H7 (cell line): ENCODE results near the gene ADAMTS8. TPM values are rescaled to one million over a fixed set of nuclear protein-coding genes. Genes with fewer than 3 reads are reported as not detected.
"Not testable (repeated sequence)": the region's sequence is repeated elsewhere in the genome, so short reads cannot be mapped to it uniquely, and the experiment has no call there.

ENCODE experiments used
- DNase-seq: peaks from one replicate; pipeline ENCODE4 v3.0.0; 2012
- H3K27me3 ChIP-seq: 2 replicates; pipeline ENCODE4 v1.6.0; 2011; ENCODE audit warnings: mild to moderate bottlenecking, low read length; ENCODE audit not compliant: control insufficient read depth, insufficient read depth
- H3K36me3 ChIP-seq: replicated peaks from 2 replicates; pipeline ENCODE4 v1.5.1; 2011; ENCODE audit warnings: low read length; ENCODE audit not compliant: control insufficient read depth, insufficient read depth
- H3K4me3 ChIP-seq: 2 replicates; pipeline ENCODE4 v1.5.1; 2011; ENCODE audit warnings: low read depth, mild to moderate bottlenecking, control low read depth, low read length, moderate library complexity; ENCODE audit not compliant: insufficient read depth
- total RNA-seq: library from RNA; depleted of rRNA; stranded (reverse); fragments of >200 nt; shearing (Covaris generic); gene quantifications from 2 replicates; pipeline ENCODE4 v1.2.3, GENCODE V29; 2014

ADAMTS8 gene
- total RNA-seq, 1 experiment from 2014 or later, result 1.6 TPM

- H3K27me3 ChIP-seq, H3K36me3 ChIP-seq: not testable (repeated sequence)
Measured at GRCh38 chr11:130438401-130439159, 10.2 kb upstream of the ADAMTS8 start.

GRCh38 chr11:130437848-130438247, 9.4 kb upstream of the ADAMTS8 start:
- DNase-seq, result no peak
- Histone ChIP-seq H3K27me3 (no peaks in the 10 kb centered on the region), H3K36me3 (no peaks in the 10 kb centered on the region)

More at GRCh38 chr11:130438401-130439159, 10.2 kb upstream of the ADAMTS8 start:
- DNase-seq, H3K4me3 ChIP-seq: not testable (repeated sequence)

GRCh38 chr11:130436171-130436570, 7.8 kb upstream of the ADAMTS8 start:
- DNase-seq, result no peak
- Histone ChIP-seq H3K4me3 (no peak overlapping the region), H3K36me3 (no peaks in the 10 kb centered on the region), H3K27me3 (no peaks in the 10 kb centered on the region)

More at GRCh38 chr11:130437848-130438247, 9.4 kb upstream of the ADAMTS8 start:
- H3K4me3 ChIP-seq, result no peak overlapping the region

- no peak for DNase-seq
- H3K27me3 ChIP-seq, result no peaks in the 10 kb centered on the region
- no peak overlapping the region for H3K4me3 ChIP-seq
- H3K36me3 ChIP-seq, result no peaks in the 10 kb centered on the region
Measured at GRCh38 chr11:130435671-130436070, 7.3 kb upstream of the ADAMTS8 start.

- Histone ChIP-seq H3K4me3 (peak overlapping the region; percentile 44), H3K27me3 (peaks cover 9% of the 10 kb centered on the region), H3K36me3 (no peaks in the 10 kb centered on the region)
- peak; percentile 73 for DNase-seq
Measured at GRCh38 chr11:130434521-130435223, 6.3 kb upstream of the ADAMTS8 start.

GRCh38 chr11:130433357-130433756, 4.9 kb upstream of the ADAMTS8 start:
- Histone ChIP-seq H3K27me3 (peaks cover 22% of the 10 kb centered on the region), H3K4me3 (no peak overlapping the region), H3K36me3 (no peaks in the 10 kb centered on the region)
- no peak for DNase-seq

- H3K27me3 ChIP-seq, result peaks cover 37% of the 10 kb centered on the region
- DNase-seq, result no peak
- no peak overlapping the region for H3K4me3 ChIP-seq
- no peaks in the 10 kb centered on the region for H3K36me3 ChIP-seq
Measured at GRCh38 chr11:130431801-130432200, 3.4 kb upstream of the ADAMTS8 start.

GRCh38 chr11:130431331-130431773, 2.9 kb upstream of the ADAMTS8 start:
- H3K4me3 ChIP-seq, result no peak overlapping the region
- DNase-seq, result peak; percentile 90
- peaks cover 41% of the 10 kb centered on the region for H3K27me3 ChIP-seq
- H3K36me3 ChIP-seq, result no peaks in the 10 kb centered on the region

- Histone ChIP-seq H3K4me3 (no peak overlapping the region), H3K36me3 (no peaks in the 10 kb centered on the region), H3K27me3 (peaks cover 48% of the 10 kb centered on the region)
- no peak for DNase-seq
Measured at GRCh38 chr11:130429983-130430382, 1.6 kb upstream of the ADAMTS8 start.

GRCh38 chr11:130429120-130429681, 792 bp upstream of the ADAMTS8 start:
- DNase-seq, result peak; percentile 61
- no peak overlapping the region for H3K4me3 ChIP-seq
- peaks cover 48% of the 10 kb centered on the region for H3K27me3 ChIP-seq

GRCh38 chr11:130427581-130428315, 661 bp downstream of the ADAMTS8 start:
- Histone ChIP-seq H3K27me3 (peaks cover 48% of the 10 kb centered on the region), H3K4me3 (peak overlapping the region; percentile 45), H3K36me3 (no peaks in the 10 kb centered on the region)
- DNase-seq, result peak; percentile 87

More at GRCh38 chr11:130429120-130429681, 792 bp upstream of the ADAMTS8 start:
- H3K36me3 ChIP-seq, result no peaks in the 10 kb centered on the region

- Histone ChIP-seq H3K27me3 (peaks cover 48% of the 10 kb centered on the region), H3K4me3 (no peak overlapping the region), H3K36me3 (no peaks in the 10 kb centered on the region)
- DNase-seq, result peak; percentile 66
Measured at GRCh38 chr11:130426837-130427341, 1.5 kb downstream of the ADAMTS8 start.

GRCh38 chr11:130426223-130426836, 2.1 kb downstream of the ADAMTS8 start:
- DNase-seq, result peak; percentile 28
- Histone ChIP-seq H3K4me3 (no peak overlapping the region), H3K27me3 (peaks cover 48% of the 10 kb centered on the region), H3K36me3 (no peaks in the 10 kb centered on the region)

GRCh38 chr11:130425156-130425555, 3.3 kb downstream of the ADAMTS8 start:
- Histone ChIP-seq H3K27me3 (peaks cover 44% of the 10 kb centered on the region), H3K36me3 (no peaks in the 10 kb centered on the region), H3K4me3 (no peak overlapping the region)
- peak; percentile 19 for DNase-seq
